Activated B cell treated with CpG ODN at 0.5 μM for 24 hours (primary cell): ENCODE measurements around the gene ATP8A2. TPM values are rescaled to one million over a fixed set of nuclear protein-coding genes. Genes with fewer than 3 reads are reported as not detected.

Experiments
- ATAC-seq: fragments of 200-7000 bp; cut with Tn5 transposase; one replicate; pipeline ENCODE4 v1.10.0; 2021; ENCODE audit warnings: low read depth, mild to moderate bottlenecking, moderate library complexity
- CTCF ChIA-PET: fragments of 350-600 bp; sonication (Branson Sonifier 250); formaldehyde crosslinking; loops from one replicate; lab custom pipeline; 2021; ENCODE audit warnings: antibody characterized with exemption; lab: Charles Lee
- POLR2A ChIA-PET: fragments of 350-600 bp; sonication (Branson Sonifier 250); formaldehyde crosslinking; loops from one replicate; lab custom pipeline; 2021; ENCODE audit warnings: antibody characterized with exemption; lab: Charles Lee
- DNase-seq: peaks from one replicate; pipeline ENCODE4 v3.0.0; 2022
- H3K27ac Mint-ChIP-seq: one replicate; pipeline ENCODE4 v1.8.0; 2020; ENCODE audit warnings: mixed read lengths
- H3K27me3 Mint-ChIP-seq: one replicate; pipeline ENCODE4 v1.8.0; 2021; ENCODE audit warnings: mixed read lengths
- H3K36me3 Mint-ChIP-seq: one replicate; pipeline ENCODE4 v1.8.0; 2021; ENCODE audit warnings: low read depth, mixed read lengths
- H3K4me1 Mint-ChIP-seq: one replicate; pipeline ENCODE4 v1.8.0; 2021; ENCODE audit warnings: mixed read lengths
- H3K4me3 Mint-ChIP-seq: one replicate; pipeline ENCODE4 v1.8.0; 2020; ENCODE audit warnings: mild to moderate bottlenecking, mixed read lengths
- H3K9me3 Mint-ChIP-seq: one replicate; pipeline ENCODE4 v1.8.0; 2020; ENCODE audit warnings: mixed read lengths
- intact Hi-C: fragments of 100-400 bp; cut with micrococcal nuclease; formaldehyde crosslinking; loops from one replicate; pipeline ENCODE4 v1.15.1; 2024
- total RNA-seq: library from RNA; stranded (reverse); gene quantifications from 2 replicates; pipeline ENCODE4 v1.2.3, GENCODE V29; 2022
- TF ChIP-seq, protein P1 (sequence below): fragments of 200-600 bp; IDR thresholded peaks from one replicate; pipeline ENCODE4 v1.8.0; 2022; ENCODE audit warnings: antibody characterized with exemption, mild to moderate bottlenecking

The ATP8A2 gene
- total RNA-seq, 1 donor from 2014 or later: not detected

DNA sequence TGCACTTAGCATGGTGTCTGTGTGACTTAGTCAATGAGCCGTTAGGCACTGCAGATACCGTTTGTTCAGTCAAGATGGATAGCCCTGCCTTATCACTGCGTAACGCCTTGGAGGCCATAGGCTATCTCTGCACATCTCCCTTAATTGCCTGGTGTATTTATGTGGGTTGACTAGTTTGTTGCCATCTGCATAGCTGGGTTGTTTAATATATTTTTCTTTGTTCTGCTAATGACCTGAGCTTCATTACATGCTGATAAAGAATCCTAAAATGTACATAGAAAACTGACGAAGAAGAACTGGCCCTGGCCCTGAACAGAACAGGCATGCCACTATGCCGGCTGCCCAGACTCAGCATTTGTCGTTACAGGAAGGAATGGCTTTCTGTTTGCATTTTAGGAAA lies 382.2 kb downstream of the ATP8A2 start:
- Mint-ChIP-seq H3K4me3 (no peak overlapping the region), H3K4me1 (no peaks in the 10 kb centered on the region), H3K27ac (no peak overlapping the region), H3K27me3 (peaks cover 2% of the 10 kb centered on the region), H3K36me3 (no peaks in the 10 kb centered on the region), H3K9me3 (no peaks in the 10 kb centered on the region)
- ATAC-seq (no peak), DNase-seq (no peak)
- intact Hi-C loops: no loop called here
- TF ChIP-seq, protein P1, sequence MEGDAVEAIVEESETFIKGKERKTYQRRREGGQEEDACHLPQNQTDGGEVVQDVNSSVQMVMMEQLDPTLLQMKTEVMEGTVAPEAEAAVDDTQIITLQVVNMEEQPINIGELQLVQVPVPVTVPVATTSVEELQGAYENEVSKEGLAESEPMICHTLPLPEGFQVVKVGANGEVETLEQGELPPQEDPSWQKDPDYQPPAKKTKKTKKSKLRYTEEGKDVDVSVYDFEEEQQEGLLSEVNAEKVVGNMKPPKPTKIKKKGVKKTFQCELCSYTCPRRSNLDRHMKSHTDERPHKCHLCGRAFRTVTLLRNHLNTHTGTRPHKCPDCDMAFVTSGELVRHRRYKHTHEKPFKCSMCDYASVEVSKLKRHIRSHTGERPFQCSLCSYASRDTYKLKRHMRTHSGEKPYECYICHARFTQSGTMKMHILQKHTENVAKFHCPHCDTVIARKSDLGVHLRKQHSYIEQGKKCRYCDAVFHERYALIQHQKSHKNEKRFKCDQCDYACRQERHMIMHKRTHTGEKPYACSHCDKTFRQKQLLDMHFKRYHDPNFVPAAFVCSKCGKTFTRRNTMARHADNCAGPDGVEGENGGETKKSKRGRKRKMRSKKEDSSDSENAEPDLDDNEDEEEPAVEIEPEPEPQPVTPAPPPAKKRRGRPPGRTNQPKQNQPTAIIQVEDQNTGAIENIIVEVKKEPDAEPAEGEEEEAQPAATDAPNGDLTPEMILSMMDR: no peak
- ChIA-PET POLR2A (no interaction called here), CTCF (no interaction called here)

DNA sequence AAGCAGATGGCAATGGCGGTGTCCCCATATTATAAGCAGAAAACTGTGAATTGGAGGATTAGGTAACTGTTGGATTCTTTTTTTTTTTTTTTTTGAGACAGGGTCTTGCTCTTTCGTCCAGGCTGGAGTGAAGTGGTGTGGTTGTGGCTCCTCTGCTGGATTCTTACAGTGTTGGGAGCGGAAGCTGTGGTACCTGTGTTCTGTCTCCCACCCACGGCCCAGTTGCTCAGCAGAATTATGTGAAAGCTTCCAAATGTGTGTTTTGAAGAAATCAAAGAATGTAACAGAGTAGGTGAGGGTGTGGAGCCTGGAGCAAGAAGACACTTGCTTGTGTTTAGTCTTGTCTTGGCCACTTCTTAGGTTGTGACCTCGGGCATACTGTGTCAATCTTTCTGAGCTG lies 384.5 kb downstream of the ATP8A2 start:
- Mint-ChIP-seq H3K4me1 (no peaks in the 10 kb centered on the region), H3K36me3 (no peaks in the 10 kb centered on the region), H3K4me3 (no peak overlapping the region), H3K27me3 (peaks cover 2% of the 10 kb centered on the region), H3K9me3 (no peaks in the 10 kb centered on the region), H3K27ac (no peak overlapping the region)
- CTCF ChIA-PET: no interaction called here
- ATAC-seq (no peak), DNase-seq (no peak)
- POLR2A ChIA-PET: interaction anchor here (0.7 kb wide), 1 partner anchor 11 kb away, joined by 5 read pairs; no protein-coding TSS in a partner anchor
- TF ChIP-seq, protein P1: no peak
- intact Hi-C loops: no loop called here

DNA sequence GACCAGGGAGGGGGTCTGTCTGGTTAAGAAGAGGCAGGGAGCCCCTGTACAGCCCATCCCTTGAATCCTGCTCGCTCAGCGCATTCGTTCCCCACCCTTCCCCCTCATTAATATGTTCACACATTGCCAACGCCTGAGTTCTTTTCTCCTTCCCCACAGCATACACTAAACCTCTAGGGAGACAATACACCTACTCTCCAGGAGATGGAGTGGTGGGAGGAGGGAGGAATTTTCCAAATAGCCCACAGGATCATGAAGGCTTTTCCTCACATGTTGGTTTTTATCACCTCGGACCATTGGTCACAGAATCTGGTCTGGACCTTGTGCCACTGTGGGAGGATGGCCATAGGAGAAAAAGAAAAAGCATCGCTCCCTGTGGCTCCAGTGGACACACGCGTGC lies 385.1 kb downstream of the ATP8A2 start:
- ATAC-seq (no peak), DNase-seq (no peak)
- no peak overlapping the region for H3K4me3 Mint-ChIP-seq
- TF ChIP-seq, protein P1: no peak
- H3K4me1 Mint-ChIP-seq: no peaks in the 10 kb centered on the region
- H3K36me3 Mint-ChIP-seq: no peaks in the 10 kb centered on the region
- ChIA-PET POLR2A (no interaction called here), CTCF (no interaction called here)
- H3K9me3 Mint-ChIP-seq: no peaks in the 10 kb centered on the region
- intact Hi-C loops: no loop called here
- no peak overlapping the region for H3K27ac Mint-ChIP-seq
- peaks cover 2% of the 10 kb centered on the region for H3K27me3 Mint-ChIP-seq

DNA sequence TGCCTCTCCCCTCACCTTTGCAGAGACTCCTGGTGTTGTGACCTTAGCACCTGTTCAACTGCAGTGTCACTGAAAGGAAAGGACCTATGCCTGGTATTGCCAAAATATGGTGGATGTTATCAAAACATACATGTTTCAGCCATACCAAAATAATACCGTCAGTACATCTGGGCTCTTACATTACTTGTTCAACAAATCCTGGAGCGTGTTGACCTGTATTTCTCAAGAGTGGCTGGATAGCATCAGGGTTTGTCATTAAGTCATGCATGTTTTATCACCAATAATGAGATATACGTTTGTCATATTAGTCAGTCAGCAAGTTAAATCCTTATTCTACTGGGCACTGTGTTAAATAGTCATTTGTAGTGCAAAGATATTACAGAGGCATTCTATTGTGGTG lies 389.3 kb downstream of the ATP8A2 start:
- POLR2A ChIA-PET: no interaction called here
- Mint-ChIP-seq H3K27ac (no peak overlapping the region), H3K27me3 (peaks cover 2% of the 10 kb centered on the region), H3K9me3 (no peaks in the 10 kb centered on the region), H3K4me1 (no peaks in the 10 kb centered on the region), H3K36me3 (no peaks in the 10 kb centered on the region), H3K4me3 (no peak overlapping the region)
- CTCF ChIA-PET: no interaction called here
- TF ChIP-seq, protein P1: no peak
- DNase-seq (no peak), ATAC-seq (no peak)
- intact Hi-C loops: no loop called here

DNA sequence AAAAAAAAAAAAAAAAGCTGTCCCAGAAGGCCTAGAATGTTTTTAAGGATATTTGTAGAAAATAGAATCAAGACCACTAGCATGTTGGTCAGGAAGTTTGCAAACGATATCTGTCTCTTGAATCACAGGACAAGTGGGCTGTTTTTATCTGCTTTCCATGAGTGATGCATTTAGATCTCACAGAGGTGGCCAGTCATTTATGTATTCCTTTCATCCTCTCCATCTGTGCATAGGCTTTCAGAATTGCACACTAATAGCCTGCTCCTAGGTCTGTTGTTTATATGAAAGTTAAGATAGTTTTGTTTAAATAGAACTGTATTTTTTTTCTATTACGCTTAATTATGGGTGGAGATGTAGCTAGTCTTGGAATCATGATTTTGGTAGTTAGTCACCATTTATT lies 390.5 kb downstream of the ATP8A2 start:
- TF ChIP-seq, protein P1: no peak
- H3K4me1 Mint-ChIP-seq: no peaks in the 10 kb centered on the region
- intact Hi-C loops: no loop called here
- DNase-seq: no peak
- peaks cover 2% of the 10 kb centered on the region for H3K27me3 Mint-ChIP-seq
- CTCF ChIA-PET: no interaction called here
- ATAC-seq: no peak
- no peaks in the 10 kb centered on the region for H3K36me3 Mint-ChIP-seq
- no peak overlapping the region for H3K27ac Mint-ChIP-seq
- H3K4me3 Mint-ChIP-seq: no peak overlapping the region
- POLR2A ChIA-PET: no interaction called here
- H3K9me3 Mint-ChIP-seq: no peaks in the 10 kb centered on the region
